Muscle of leg (tissue), 11 donors: ENCODE measurements around the gene NPC1. TPM values are rescaled to one million over a fixed set of nuclear protein-coding genes. Genes with fewer than 3 reads are reported as not detected.

Source experiments
- DNase-seq: peaks from one replicate; pipeline ENCODE4 v3.0.0; 2013
- H3K27ac ChIP-seq: one replicate; pipeline ENCODE4 v1.5.1; 2013; ENCODE audit warnings: mild to moderate bottlenecking, low read length, control low read depth
- H3K27me3 ChIP-seq: one replicate; pipeline ENCODE4 v1.6.1; 2013; ENCODE audit warnings: low read length; ENCODE audit not compliant: control insufficient read depth, insufficient read depth
- H3K36me3 ChIP-seq: one replicate; pipeline ENCODE4 v1.6.1; 2013; ENCODE audit warnings: low read length; ENCODE audit not compliant: control insufficient read depth, insufficient read depth
- H3K4me1 ChIP-seq: one replicate; pipeline ENCODE4 v1.6.1; 2013; ENCODE audit warnings: low read length; ENCODE audit not compliant: control insufficient read depth, insufficient read depth
- H3K4me3 ChIP-seq: one replicate; pipeline ENCODE4 v1.5.1; 2013; ENCODE audit warnings: low read length, control low read depth
- H3K9me3 ChIP-seq: replicated peaks from 2 replicates; pipeline ENCODE4 v1.6.1; 2013; ENCODE audit warnings: low read depth, low read length; ENCODE audit not compliant: control insufficient read depth
- WGBS: methylation state at CpG from one replicate; pipeline ENCODE4 v1.1.5; 2013; ENCODE audit warnings: missing lambda C conversion rate; ENCODE audit not compliant: insufficient coverage; 5-methylcytosine and 5-hydroxymethylcytosine counted together
- polyA plus RNA-seq, 8 donors: library from polyadenylated mRNA; unstranded; fragments of 120-200 nt; gene quantifications; one replicate each; pipeline versions ENCODE4 v1.2.1 to v1.2.3, GENCODE V29; 2013; ENCODE audit warnings: inconsistent platforms in 1 of 8, low replicate concordance in 1 of 8; ENCODE audit not compliant: insufficient read length in 8 of 8, insufficient read depth in 1 of 8
- total RNA-seq: library from RNA; stranded (reverse); fragments of 120-200 nt; gene quantifications from one replicate; pipeline ENCODE4 v1.2.4, GENCODE V29; 2013

The NPC1 gene
- total and polyA plus RNA-seq, 9 donors, result 17.9 to 29.2 (median 25.3) TPM

DNA sequence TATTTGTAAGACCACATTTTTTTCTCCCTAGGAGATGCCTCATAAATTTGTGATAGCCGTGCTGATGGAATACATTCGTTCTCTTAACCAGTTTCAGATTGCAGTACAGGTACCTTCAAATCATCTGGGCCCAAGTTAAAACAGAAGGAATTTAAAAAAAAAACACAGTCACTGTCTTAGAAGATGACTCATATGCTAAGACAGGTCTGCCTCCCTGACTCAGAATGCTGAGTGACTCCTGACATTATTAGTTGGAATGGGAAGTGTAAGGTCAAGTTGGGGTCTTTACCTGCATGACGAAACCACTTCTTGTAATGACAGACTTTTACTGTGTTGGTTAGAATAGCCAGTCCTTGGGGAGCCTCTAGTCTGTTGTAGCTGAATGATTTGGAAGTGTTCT, 56.7 kb downstream of the NPC1 start:
- H3K9me3 ChIP-seq, result no peaks in the 10 kb centered on the region
- no peak overlapping the region for H3K27ac ChIP-seq
- peaks cover 72% of the 10 kb centered on the region for H3K36me3 ChIP-seq
- H3K4me3 ChIP-seq, result no peak overlapping the region
- no peaks in the 10 kb centered on the region for H3K4me1 ChIP-seq
- no peaks in the 10 kb centered on the region for H3K27me3 ChIP-seq
- DNase-seq, result no peak
- 76% methylated on average over 2 of the region's 3 CpGs for WGBS

DNA sequence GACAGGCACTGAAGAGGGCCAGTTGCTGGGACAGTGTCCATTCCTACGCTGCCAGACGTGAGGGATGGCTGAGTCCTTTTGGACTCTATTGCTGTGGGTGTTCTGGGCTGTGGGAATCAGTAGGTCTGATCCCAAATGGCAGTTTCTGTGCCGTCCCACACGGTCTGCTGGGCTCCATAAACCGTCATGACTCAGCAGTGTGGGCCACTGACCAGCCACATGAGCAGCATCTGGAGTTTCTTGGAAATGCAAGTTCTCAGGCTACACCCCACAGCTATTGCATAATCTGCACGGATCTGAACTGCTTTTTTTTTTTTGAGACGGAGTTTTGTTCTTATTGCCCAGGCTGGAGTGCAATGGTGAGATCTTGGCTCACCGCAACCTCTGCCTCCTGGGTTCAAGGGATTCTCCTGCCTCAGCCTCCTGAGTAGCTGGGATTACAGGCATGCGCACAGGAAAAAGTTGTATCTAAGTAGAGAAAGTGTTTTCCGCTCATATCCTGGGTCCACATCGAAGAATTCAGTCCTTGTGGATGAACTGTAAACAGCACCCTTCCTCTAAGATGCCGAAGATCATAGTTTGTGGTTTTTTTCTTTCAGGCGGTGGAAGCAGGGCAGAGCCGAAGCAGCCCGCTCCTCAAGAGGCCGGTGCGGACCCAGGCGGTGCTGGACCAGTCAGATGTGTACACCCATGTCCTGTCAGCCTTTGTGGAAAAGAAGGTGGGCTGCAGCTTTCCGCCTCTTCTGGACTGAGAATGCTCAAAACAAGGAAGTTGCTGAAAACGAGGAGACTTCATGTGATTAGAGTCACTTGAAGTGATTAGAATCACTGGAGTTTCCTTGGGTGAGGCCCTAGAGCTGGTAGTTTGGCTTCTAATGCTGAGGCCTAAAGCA, 57.5 kb downstream of the NPC1 start:
- no peak overlapping the region for H3K27ac ChIP-seq
- WGBS, result 85% methylated on average over 16 of the region's 20 CpGs

DNA sequence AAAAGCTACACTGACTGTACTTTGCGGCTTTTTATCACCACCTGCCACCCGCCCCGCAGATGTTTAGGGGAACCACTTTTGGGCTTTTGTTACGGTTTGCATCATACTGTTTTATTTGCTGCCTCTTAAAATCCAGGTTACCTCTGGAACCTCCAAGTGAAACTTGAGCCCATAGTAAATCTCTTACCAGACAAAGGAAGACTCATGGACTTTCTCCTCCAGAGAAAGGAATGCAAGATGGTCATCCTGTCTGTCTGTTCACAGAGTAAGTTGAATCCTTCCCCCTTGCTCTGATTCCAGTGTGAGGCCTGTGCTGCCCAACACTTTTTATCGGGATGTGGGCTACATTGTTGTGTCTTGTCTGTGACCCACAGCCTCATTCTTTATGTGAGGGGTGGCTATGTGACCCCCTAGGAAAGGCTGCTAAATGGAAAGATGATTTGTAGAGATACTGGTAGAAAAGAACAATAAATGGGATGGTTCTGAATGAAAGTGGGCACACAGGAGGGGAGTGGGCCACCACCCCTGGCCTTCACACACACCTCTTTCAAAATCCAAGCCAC, 59.7 kb downstream of the NPC1 start:
- Histone ChIP-seq H3K27ac (no peak overlapping the region), H3K9me3 (no peaks in the 10 kb centered on the region), H3K36me3 (peaks cover 67% of the 10 kb centered on the region), H3K4me3 (no peak overlapping the region), H3K27me3 (no peaks in the 10 kb centered on the region), H3K4me1 (no peaks in the 10 kb centered on the region)
- DNase-seq, result no peak
- 68% methylated on average over 3 of the region's 5 CpGs for WGBS

More for the DNA sequence above, 57.5 kb downstream of the NPC1 start:
- Histone ChIP-seq H3K27me3 (no peaks in the 10 kb centered on the region), H3K4me3 (no peak overlapping the region), H3K9me3 (no peaks in the 10 kb centered on the region), H3K36me3 (peaks cover 66% of the 10 kb centered on the region), H3K4me1 (no peaks in the 10 kb centered on the region)
- DNase-seq, result no peak

DNA sequence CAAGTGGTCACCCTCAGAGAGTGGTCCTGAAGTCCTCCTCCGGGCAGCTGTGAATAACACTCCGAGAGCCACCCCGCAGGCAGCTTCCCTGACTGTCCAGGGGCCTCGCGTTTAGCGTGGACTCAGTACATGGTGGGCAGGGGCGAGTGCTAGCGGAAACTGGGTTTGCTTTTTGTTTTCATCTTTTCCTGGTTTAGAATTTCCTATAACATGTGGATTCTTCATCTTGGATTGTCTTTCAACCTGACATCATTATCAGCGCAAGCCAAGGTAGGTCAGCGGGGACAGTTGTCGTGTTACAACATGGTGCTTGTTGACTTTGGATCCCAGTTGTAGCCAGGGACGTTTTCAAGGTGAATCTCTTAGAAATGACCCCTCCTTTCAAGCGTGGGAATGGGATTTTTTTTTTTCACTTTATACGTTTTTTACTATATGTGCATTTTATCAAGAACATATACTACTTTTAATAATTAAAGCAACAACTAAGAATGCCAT, 62.0 kb downstream of the NPC1 start:
- H3K36me3 ChIP-seq, result peaks cover 70% of the 10 kb centered on the region
- H3K4me1 ChIP-seq, result no peaks in the 10 kb centered on the region
- DNase-seq, result no peak
- no peak overlapping the region for H3K4me3 ChIP-seq
- no peak overlapping the region for H3K27ac ChIP-seq
- H3K27me3 ChIP-seq, result no peaks in the 10 kb centered on the region
- H3K9me3 ChIP-seq, result no peaks in the 10 kb centered on the region
- 100% methylated on average over 4 of the region's 14 CpGs for WGBS

DNA sequence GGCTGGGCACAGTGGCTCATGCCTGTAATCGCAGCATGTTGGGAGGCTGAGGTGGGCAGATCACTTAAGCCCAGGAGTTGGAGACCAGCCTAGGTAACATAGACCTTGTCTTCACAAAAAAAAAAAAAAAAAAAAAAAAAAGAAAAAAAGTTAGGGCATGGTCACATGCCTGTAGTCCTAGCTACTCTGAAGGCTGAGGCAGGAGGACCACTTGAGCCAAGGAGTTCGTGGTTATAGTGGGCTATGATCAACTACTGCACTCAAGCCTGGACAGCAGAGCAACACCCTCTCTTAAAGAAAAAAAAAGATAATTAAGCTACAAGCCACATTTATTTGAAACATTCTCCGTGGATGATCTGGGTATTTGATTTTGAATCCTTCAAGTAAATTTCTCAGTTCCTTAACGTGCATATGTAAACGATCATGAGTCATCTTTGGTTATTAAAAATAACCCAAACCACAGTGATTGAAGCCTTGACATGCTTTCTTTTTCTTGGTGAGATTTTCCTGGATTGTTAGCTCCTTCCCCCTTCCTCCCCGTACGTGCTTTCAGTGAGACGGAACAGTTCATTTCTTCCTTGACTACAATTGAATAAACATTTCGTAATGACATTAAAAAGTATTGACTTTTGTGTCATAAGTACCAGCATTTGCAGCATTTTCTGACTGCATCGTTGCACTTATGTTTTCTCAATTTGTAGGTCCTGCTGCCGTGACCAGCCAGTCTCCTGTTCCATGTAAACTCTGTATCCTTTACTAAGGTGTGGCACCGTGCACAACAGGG, 62.7 kb downstream of the NPC1 start:
- no peaks in the 10 kb centered on the region for H3K9me3 ChIP-seq
- H3K27ac ChIP-seq, result no peak overlapping the region
- peaks cover 67% of the 10 kb centered on the region for H3K36me3 ChIP-seq
- no peak overlapping the region for H3K4me3 ChIP-seq
- H3K4me1 ChIP-seq, result no peaks in the 10 kb centered on the region
- no peaks in the 10 kb centered on the region for H3K27me3 ChIP-seq
- WGBS, result 89% methylated on average over 6 of the region's 12 CpGs
- no peak for DNase-seq

DNA sequence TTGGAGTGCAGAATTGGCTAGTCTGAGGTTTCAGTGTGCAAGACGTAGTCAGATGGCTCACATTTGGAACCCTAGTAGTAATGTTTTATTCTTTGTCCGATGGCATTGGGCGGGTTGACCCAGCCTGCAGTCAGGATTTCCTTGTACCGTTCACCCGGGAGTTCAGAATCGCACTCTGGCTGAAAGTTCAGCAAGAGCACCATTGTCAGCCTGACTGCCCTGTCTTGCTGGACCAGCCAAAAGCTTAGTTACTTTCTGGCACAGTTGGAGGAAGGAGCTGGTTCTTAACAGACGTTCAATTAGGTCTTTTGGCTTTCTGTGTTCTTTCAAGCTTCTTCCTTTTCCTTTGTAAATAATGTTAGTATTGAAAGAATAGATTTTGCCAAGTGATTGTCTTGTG, 64.4 kb downstream of the NPC1 start:
- Histone ChIP-seq H3K4me3 (no peak overlapping the region), H3K27ac (no peak overlapping the region), H3K36me3 (peaks cover 63% of the 10 kb centered on the region), H3K4me1 (no peaks in the 10 kb centered on the region), H3K9me3 (no peaks in the 10 kb centered on the region), H3K27me3 (no peaks in the 10 kb centered on the region)
- DNase-seq, result no peak
- 92% methylated on average over 6 of the region's 7 CpGs for WGBS

DNA sequence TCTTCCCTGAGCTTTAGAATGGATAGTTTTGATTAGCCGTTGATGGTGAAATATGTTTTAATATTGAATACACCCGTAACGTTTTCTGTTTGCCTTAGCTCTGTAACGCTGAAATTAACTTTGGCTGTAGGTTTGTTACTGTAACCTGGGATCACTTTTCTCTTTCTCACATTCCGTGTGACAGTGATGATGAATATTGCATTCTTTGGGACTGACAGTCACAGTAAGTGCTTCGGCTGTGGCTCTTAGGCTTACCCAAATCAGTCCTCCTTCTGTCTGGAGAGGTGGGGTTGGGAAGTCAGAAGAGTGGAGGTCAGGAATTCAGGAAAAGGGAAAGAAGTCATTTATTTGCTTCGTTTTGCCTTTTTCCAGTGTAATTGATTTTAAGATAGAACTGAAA, 65.0 kb downstream of the NPC1 start:
- H3K4me1 ChIP-seq, result no peaks in the 10 kb centered on the region
- H3K36me3 ChIP-seq, result peaks cover 62% of the 10 kb centered on the region
- H3K27me3 ChIP-seq, result no peaks in the 10 kb centered on the region
- no peak overlapping the region for H3K27ac ChIP-seq
- DNase-seq, result no peak
- no peaks in the 10 kb centered on the region for H3K9me3 ChIP-seq
- no peak overlapping the region for H3K4me3 ChIP-seq
- no CpG with 5 or more reads among the region's 7 CpGs for WGBS

DNA sequence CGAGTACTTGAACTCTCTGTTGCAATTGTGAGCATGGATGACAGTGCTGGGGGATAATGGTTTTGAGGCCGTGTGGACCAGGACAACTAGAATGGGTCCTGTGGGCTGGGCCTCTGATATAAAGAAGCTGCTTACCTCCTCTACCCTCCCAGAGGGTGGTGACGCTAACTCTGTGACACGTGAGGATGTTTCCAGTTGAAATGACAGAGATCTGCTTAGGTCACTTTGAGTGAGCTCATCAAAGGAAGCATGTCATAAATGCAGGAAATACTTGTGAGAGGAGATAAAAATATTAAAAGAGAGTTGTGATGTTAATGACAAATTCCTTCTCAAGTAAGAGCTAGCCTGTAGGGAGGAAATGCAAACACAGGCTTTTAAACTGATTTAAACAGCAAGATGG, 66.6 kb downstream of the NPC1 start:
- Histone ChIP-seq H3K4me1 (peaks cover 2% of the 10 kb centered on the region), H3K27me3 (no peaks in the 10 kb centered on the region), H3K9me3 (no peaks in the 10 kb centered on the region), H3K27ac (no peak overlapping the region), H3K4me3 (no peak overlapping the region), H3K36me3 (peaks cover 64% of the 10 kb centered on the region)
- DNase-seq, result no peak
- whole genome bisulfite sequencing, result 83% methylated on average over 1 of the region's 4 CpGs

DNA sequence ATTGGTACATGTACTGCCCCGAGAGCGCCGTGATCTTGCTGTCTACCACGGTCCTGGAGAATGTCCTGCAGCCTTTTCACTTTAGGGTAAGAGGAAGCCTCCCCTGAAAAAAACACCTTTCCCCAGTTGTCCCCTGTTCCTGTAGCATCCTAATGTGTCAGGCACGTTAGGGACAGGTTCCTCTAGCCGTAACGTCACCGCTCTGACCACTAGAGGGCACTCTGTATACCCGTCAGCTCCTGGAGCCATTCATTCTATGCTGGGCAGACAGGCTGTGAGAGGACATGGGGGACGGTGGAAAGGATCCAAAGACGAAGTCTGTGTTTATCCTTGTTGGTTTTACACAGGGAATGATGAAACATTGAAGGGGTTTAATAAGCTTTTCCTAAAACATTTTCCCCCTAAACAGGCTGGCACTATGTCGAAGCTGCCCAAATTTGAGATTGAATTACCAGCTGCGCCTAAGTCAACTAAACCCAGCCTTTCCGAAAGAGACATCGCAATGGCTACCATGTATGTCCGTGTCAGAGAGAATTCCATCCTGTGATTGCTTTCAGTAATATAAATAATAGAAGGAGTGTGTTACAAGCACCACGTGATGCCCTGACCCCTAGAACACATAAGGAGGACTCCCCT, 70.3 kb downstream of the NPC1 start:
- peak; percentile 85 for DNase-seq
- H3K36me3 ChIP-seq, result peaks cover 38% of the 10 kb centered on the region

More for the DNA sequence above, 70.3 kb downstream of the NPC1 start:
- 69% methylated on average over 3 of the region's 17 CpGs for WGBS
- Histone ChIP-seq H3K4me3 (no peak overlapping the region), H3K27ac (no peak overlapping the region), H3K4me1 (peaks cover 2% of the 10 kb centered on the region), H3K9me3 (no peaks in the 10 kb centered on the region), H3K27me3 (no peaks in the 10 kb centered on the region)
